Lower lobe of right lung (tissue), 2 donors: Measurements from ENCODE around the gene CCM2. TPM values are rescaled to one million over a fixed set of nuclear protein-coding genes. Genes with fewer than 3 reads are reported as not detected.
A peak's percentile ranks its signal among the peaks of the same experiment; 100 is the strongest.

Source experiments
- ATAC-seq, 2 donors: fragments of 200-7000 bp; cut with Tn5 transposase; one replicate each; pipeline ENCODE4 v1.9.1; 2020 to 2022; ENCODE audit warnings: mild to moderate bottlenecking in 2 of 2, moderate library complexity in 2 of 2
- DNase-seq: peaks from one replicate; pipeline ENCODE4 v3.0.0-alpha.2; 2020
- H3K27ac ChIP-seq: fragments of 200-600 bp; one replicate; pipeline ENCODE4 v1.8.0; 2022
- H3K27me3 ChIP-seq: fragments of 200-600 bp; one replicate; pipeline ENCODE4 v1.8.0; 2022; ENCODE audit warnings: low read depth
- H3K36me3 ChIP-seq: fragments of 200-600 bp; one replicate; pipeline ENCODE4 v1.8.0; 2022; ENCODE audit warnings: mild to moderate bottlenecking
- H3K4me1 ChIP-seq: fragments of 200-600 bp; one replicate; pipeline ENCODE4 v1.8.0; 2022
- H3K4me3 ChIP-seq: fragments of 200-600 bp; one replicate; pipeline ENCODE4 v1.8.0; 2022; ENCODE audit warnings: mild to moderate bottlenecking
- H3K9me3 ChIP-seq: fragments of 200-600 bp; one replicate; pipeline ENCODE4 v1.8.0; 2022
- CTCF ChIP-seq: fragments of 200-600 bp; IDR thresholded peaks from one replicate; pipeline ENCODE4 v1.8.0; 2022; ENCODE audit warnings: antibody characterized with exemption, mild to moderate bottlenecking
- intact Hi-C: fragments of 100-400 bp; cut with DNase I; formaldehyde crosslinking; loops from one replicate; pipeline ENCODE4 v1.11.0; 2022
- total RNA-seq: library from RNA; stranded (reverse); fragmentation: NEBNext Ultra II Directional; extraction: Animal tissue kit (Norgen Biotek cat#: 25700); gene quantifications from one replicate; pipeline ENCODE4 v1.2.1, GENCODE V29; 2021
- donor health status: DM: no; HTN: yes; CAD: no; lungs with severe emphysema.

Gene CCM2
- total RNA-seq, 1 donor from 2014 or later, result 45.7 TPM

- peaks cover 28% of the 10 kb centered on the region for H3K4me1 ChIP-seq
- intact Hi-C loops, result no loop called here
- peaks cover 43% of the 10 kb centered on the region for H3K36me3 ChIP-seq
- ATAC-seq (peak; percentile 99), DNase-seq (peak; percentile 96)
- no peak for TF ChIP-seq CTCF
- no peaks in the 10 kb centered on the region for H3K9me3 ChIP-seq
- no peaks in the 10 kb centered on the region for H3K27me3 ChIP-seq
- H3K4me3 ChIP-seq, result peak overlapping the region; percentile 75
- peak overlapping the region; percentile 96 for H3K27ac ChIP-seq
These were observed 13.6 kb upstream of the CCM2 start for GRCh38 chr7:44986218-44987053.

DNA sequence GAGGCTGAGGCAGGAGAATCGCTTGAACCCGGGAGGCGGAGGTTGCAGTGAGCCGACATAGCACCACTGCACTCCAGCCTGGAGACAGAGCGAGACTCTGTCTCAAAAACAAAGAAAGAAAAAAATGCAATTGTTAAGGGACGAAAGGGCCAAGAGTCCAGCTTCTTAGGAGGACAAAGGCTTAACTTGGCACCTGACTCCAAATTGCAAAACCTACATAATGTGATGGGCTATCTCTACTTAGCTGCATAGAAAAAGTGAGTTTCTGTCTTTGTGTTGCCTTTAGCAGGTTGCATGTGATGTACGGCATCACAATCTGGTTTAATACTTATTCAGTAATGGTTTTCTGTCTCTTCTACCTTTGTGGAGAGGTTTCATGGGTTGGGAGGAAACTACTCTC lies 12.5 kb upstream of the CCM2 start:
- intact Hi-C loops, result no loop called here
- H3K36me3 ChIP-seq, result peaks cover 35% of the 10 kb centered on the region
- no peaks in the 10 kb centered on the region for H3K27me3 ChIP-seq
- peak overlapping the region; percentile 96 for H3K27ac ChIP-seq
- DNase-seq (no peak), ATAC-seq (no peak)
- peaks cover 26% of the 10 kb centered on the region for H3K4me1 ChIP-seq
- no peak for TF ChIP-seq CTCF
- H3K9me3 ChIP-seq, result no peaks in the 10 kb centered on the region
- H3K4me3 ChIP-seq, result peak overlapping the region; percentile 75

DNA sequence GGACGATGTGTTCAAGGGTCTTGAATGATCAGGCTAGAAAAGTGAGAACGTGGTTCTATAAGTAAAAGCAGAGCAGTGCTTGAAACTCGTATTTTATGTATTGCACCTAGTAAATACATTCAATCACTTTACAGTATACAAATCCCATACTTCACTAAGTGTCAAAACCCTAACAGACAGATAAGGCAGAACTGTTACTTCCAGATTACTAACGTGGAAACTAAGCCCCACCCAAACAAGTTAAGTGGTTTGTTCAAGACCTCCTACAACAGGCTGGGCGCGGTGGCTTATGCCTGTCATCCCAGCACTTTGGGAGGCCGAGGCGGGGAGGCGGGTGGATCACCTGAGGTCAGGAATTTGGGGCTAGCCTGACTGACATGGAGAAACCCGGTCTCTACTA lies 12.0 kb upstream of the CCM2 start:
- ATAC-seq (no peak), DNase-seq (no peak)
- H3K36me3 ChIP-seq, result peaks cover 29% of the 10 kb centered on the region
- H3K4me1 ChIP-seq, result peaks cover 26% of the 10 kb centered on the region
- intact Hi-C loops, result no loop called here
- TF ChIP-seq CTCF, result no peak
- H3K9me3 ChIP-seq, result no peaks in the 10 kb centered on the region
- H3K27me3 ChIP-seq, result no peaks in the 10 kb centered on the region
- H3K27ac ChIP-seq, result no peak overlapping the region
- no peak overlapping the region for H3K4me3 ChIP-seq

DNA sequence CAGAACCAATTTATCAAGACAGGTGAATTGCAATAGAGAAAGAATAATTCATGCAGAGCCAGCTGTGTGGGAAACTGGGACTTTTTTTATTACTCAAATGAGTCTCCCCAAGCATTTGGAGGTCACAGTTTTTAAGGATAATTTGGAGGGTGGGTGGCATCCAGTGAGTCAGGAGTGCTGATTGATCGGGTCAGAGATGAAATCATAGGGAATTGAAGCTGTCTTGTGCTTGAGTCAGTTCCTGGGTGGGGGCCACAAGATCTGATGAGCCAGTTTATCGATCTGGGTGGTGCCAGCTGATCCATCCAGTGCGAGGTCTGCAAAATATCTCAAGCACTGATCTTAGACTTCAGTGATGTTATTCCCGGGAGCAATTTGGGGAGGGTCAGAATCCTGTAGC lies 11.3 kb upstream of the CCM2 start:
- ATAC-seq, result no peak
- Histone ChIP-seq H3K9me3 (no peaks in the 10 kb centered on the region), H3K27me3 (no peaks in the 10 kb centered on the region), H3K27ac (no peak overlapping the region), H3K36me3 (peaks cover 22% of the 10 kb centered on the region), H3K4me1 (peaks cover 26% of the 10 kb centered on the region), H3K4me3 (no peak overlapping the region)
- intact Hi-C loops, result no loop called here
- DNase-seq, result no peak
- TF ChIP-seq CTCF, result no peak

DNA sequence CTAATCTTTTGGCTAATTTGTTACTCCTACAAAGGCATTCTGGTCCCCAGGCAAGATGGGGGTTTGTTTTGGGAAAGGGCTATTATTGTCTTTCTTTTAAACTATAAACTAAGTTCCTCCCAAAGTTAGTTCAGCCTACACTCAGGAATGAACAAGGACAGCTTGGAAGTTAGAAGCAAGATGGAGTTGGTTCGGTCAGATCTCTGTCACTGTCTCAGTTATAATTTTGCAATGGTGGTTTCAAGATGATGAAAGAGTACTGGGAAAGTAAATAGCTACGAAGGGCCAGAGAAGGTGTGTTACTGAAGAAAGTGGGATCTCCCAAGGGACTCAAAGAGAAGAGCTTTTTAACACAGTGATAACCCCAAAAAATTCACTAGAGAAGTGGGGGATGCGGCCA lies 10.9 kb upstream of the CCM2 start:
- Histone ChIP-seq H3K4me3 (no peak overlapping the region), H3K4me1 (peaks cover 26% of the 10 kb centered on the region), H3K9me3 (no peaks in the 10 kb centered on the region), H3K36me3 (peaks cover 18% of the 10 kb centered on the region), H3K27me3 (no peaks in the 10 kb centered on the region), H3K27ac (no peak overlapping the region)
- TF ChIP-seq CTCF, result no peak
- intact Hi-C loops, result no loop called here
- ATAC-seq, result no peak
- DNase-seq, result no peak
